ENCODE measurements around the gene DUSP9. TPM values are rescaled to one million over a fixed set of nuclear protein-coding genes. Genes with fewer than 3 reads are reported as not detected.

The DUSP9 gene, protein sequence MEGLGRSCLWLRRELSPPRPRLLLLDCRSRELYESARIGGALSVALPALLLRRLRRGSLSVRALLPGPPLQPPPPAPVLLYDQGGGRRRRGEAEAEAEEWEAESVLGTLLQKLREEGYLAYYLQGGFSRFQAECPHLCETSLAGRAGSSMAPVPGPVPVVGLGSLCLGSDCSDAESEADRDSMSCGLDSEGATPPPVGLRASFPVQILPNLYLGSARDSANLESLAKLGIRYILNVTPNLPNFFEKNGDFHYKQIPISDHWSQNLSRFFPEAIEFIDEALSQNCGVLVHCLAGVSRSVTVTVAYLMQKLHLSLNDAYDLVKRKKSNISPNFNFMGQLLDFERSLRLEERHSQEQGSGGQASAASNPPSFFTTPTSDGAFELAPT
- total RNA-seq = 0.15 and 0.32 TPM in 2 replicates

DNA sequence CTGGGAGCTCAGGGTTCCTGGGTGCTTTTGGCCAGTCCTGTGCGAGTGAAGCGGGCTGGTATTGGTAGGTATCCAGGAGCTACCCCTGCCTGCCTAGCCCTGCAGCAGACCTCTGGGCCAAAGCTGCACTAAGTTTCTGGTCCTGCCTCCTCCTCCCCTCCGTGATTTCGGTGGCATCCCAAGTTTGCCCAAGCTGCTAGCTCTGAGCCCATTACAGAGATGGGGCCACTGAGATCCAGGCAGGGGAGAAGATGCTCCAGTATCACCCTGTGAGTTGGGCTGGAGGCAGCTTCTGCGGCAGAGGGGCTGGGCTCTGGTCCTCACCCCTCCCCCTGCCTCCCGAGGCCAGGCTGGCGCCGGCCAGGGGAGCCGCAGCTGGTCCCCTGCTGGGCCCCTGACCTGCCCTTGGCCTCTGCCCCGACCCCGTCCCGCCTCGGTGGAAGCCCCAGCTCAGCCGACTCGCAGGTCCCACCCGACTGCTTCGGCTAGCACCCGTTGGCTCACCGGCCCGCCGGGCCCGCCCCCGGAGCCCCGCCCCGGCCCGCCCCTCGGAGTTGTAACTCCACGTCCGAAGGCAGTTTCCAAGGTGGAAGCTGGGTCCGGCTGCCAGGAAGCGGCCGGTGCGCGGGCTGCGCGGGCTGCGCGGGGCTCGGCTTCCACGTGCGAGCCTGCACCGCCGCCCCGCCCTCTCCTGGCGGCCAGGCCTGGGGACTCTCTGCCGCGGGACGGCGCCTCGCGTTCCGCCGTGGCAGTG lies at the start of gene DUSP9:
Gene DUSP9 (plus strand): TSS at position 584 of the 754 bp plus-strand sequence. CDS start 751 bp downstream, outside the sequence.

DNA sequence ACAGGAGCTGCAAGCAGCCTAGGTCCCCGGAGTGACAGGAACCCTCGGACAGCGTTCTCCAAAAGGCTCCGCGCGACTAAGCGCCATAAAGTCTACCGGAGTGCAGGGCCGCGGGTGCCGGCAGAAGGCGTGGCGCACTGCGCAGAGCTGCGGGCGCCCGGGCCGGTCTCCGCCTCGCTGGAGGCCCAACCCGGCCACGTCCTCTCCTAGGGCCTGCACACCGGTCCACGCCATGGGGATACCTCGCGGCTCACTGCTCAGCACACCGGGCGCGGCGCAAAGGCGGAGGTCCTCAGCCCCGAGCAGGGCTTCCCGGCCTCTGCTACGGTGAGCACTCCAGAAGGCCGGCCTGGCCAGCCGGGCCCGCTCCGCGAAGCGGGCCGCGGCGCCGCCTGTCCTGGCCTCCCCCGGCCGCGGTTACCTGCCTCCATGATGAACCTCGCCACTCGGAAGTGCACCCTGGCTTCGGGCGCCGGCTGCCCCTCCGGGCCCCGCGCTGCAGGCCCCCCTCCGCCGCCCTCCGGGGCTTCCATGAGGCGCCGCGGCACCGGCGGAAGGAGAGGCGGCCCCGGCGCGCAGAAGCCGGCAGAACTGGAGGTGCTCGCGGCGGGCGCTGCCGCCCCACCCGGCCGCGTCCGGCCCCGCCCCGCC lies 48.3 kb upstream of the DUSP9 start, which contains the start of gene CCNQ:
Gene CCNQ (minus strand): TSS at position 599 of the 651 bp plus-strand sequence. CDS start 66 bp downstream, at position 533.

GRCh38 chrX:153673428-153674218 lies 26.6 kb downstream of the DUSP9 start, which contains the start of gene PNCK:
Gene PNCK (minus strand): TSS chrX:153673813. CDS start chrX:153673076, 737 bp downstream.

GRCh38 chrX:153687121-153688039 lies 40.4 kb downstream of the DUSP9 start, which contains the start of gene SLC6A8:
Gene SLC6A8 (plus strand): TSS chrX:153687926. CDS start chrX:153688575, 649 bp downstream.

Other genes starting within 250 kb of the DUSP9 start
- not detected in 2 replicates for gene PNMA6E, start 245.9 kb upstream of the DUSP9 start, total RNA-seq
- gene ZFP92, start 235.7 kb upstream of the DUSP9 start, total RNA-seq = 1.6 and 2.0 TPM in 2 replicates
- 0.91 and 8.8 TPM in 2 replicates for gene TREX2, start 201.1 kb upstream of the DUSP9 start, total RNA-seq
- gene HAUS7, start 176.6 kb upstream of the DUSP9 start, total RNA-seq = 13.0 and 44.1 TPM in 2 replicates
- gene BGN, start 152.2 kb upstream of the DUSP9 start, total RNA-seq = 15.7 and 30.5 TPM in 2 replicates
- gene ATP2B3, start 129.6 kb upstream of the DUSP9 start, total RNA-seq = not detected in 2 replicates
- 42.6 and 43.9 TPM in 2 replicates for gene CCNQ, start 48.1 kb upstream of the DUSP9 start, total RNA-seq
- not detected in 2 replicates for gene PNCK, start 26.6 kb downstream of the DUSP9 start, total RNA-seq
- 3.0 and 6.2 TPM in 2 replicates for gene SLC6A8, start 40.7 kb downstream of the DUSP9 start, total RNA-seq
- 331 and 335 TPM in 2 replicates for gene BCAP31, start 77.2 kb downstream of the DUSP9 start, total RNA-seq
- gene ABCD1, start 77.7 kb downstream of the DUSP9 start, total RNA-seq = 10.7 and 10.9 TPM in 2 replicates
- gene PLXNB3, start 117.0 kb downstream of the DUSP9 start, total RNA-seq = 0.91 and 1.3 TPM in 2 replicates
- gene SRPK3, start 133.8 kb downstream of the DUSP9 start, total RNA-seq = 0.32 TPM in 1 of 2 replicates, not detected in the other
- gene IDH3G, start 147.2 kb downstream of the DUSP9 start, total RNA-seq = 41.9 and 43.8 TPM in 2 replicates
- gene SSR4, start 147.5 kb downstream of the DUSP9 start, total RNA-seq = 81.6 and 172 TPM in 2 replicates
- gene PDZD4, start 183.3 kb downstream of the DUSP9 start, total RNA-seq = 0.32 TPM in 1 of 2 replicates, not detected in the other
- not detected in 2 replicates for gene L1CAM, start 239.0 kb downstream of the DUSP9 start, total RNA-seq

Measured in epithelial cell of umbilical artery (primary cell).